Caco-2 (cell line): ENCODE data around the gene FOXN3. TPM values are rescaled to one million over a fixed set of nuclear protein-coding genes. Genes with fewer than 3 reads are reported as not detected.

ENCODE experiments used
- BruUV-seq: library from RNA; stranded (reverse); fragments of 400-500 nt; replicated peaks from 2 replicates; lab custom pipeline; 2021; lab: Mats Ljungman, UMichigan
- CTCF ChIA-PET: fragments of 300-600 bp; sonication (Branson Sonifier 250); formaldehyde crosslinking; loops from one replicate; lab custom pipeline; 2022; ENCODE audit warnings: antibody characterized with exemption; lab: Charles Lee
- POLR2A ChIA-PET: fragments of 300-600 bp; sonication (Branson Sonifier 250); formaldehyde crosslinking; loops from one replicate; lab custom pipeline; 2022; ENCODE audit warnings: antibody characterized with exemption; lab: Charles Lee
- DNase-seq, 2 experiments: peaks; one replicate each; pipeline versions ENCODE4 v3.0.0 to v3.0.0-alpha.2; 2020 to 2022
- H3K27me3 ChIP-seq: replicated peaks from 2 replicates; pipeline ENCODE4 v1.6.0; 2011; ENCODE audit warnings: low read length; ENCODE audit not compliant: control insufficient read depth, insufficient read depth
- H3K36me3 ChIP-seq: 2 replicates; pipeline ENCODE4 v1.5.1; 2011; ENCODE audit warnings: low read length; ENCODE audit not compliant: control insufficient read depth, insufficient read depth
- H3K4me1 ChIP-seq: fragments of 250-450 bp; sonication (Bioruptor Pico); 2 replicates; pipeline ENCODE4 v1.5.1; 2020; ENCODE audit warnings: mild to moderate bottlenecking
- H3K4me3 ChIP-seq: 2 replicates; pipeline ENCODE4 v1.5.1; 2011; ENCODE audit warnings: low read depth, mild to moderate bottlenecking, control low read depth, low read length
- H3K9me3 ChIP-seq: fragments of 250-450 bp; sonication (Bioruptor Pico); 2 replicates; pipeline ENCODE4 v1.5.1; 2020; ENCODE audit warnings: mild to moderate bottlenecking, moderate library complexity
- H3K27ac Mint-ChIP-seq: one replicate; pipeline ENCODE4 v1.8.0; 2022; ENCODE audit warnings: mixed read lengths; ENCODE audit not compliant: unreplicated experiment
- H3K27me3 Mint-ChIP-seq: one replicate; pipeline ENCODE4 v1.8.0; 2022; ENCODE audit warnings: mixed read lengths; ENCODE audit not compliant: insufficient read depth, unreplicated experiment
- H3K36me3 Mint-ChIP-seq: one replicate; pipeline ENCODE4 v1.8.0; 2022; ENCODE audit warnings: mild to moderate bottlenecking, mixed read lengths; ENCODE audit not compliant: insufficient read depth, unreplicated experiment
- H3K4me1 Mint-ChIP-seq: one replicate; pipeline ENCODE4 v1.8.0; 2022; ENCODE audit warnings: low read depth, mixed read lengths; ENCODE audit not compliant: unreplicated experiment
- H3K4me3 Mint-ChIP-seq: one replicate; pipeline ENCODE4 v1.8.0; 2022; ENCODE audit warnings: mild to moderate bottlenecking, moderate library complexity, mixed read lengths; ENCODE audit not compliant: unreplicated experiment
- H3K9me3 Mint-ChIP-seq: one replicate; pipeline ENCODE4 v1.8.0; 2022; ENCODE audit warnings: mixed read lengths; ENCODE audit not compliant: unreplicated experiment
- CTCF ChIP-seq, 2 experiments: fragments of 200-600 bp in 1 of 2; IDR thresholded peaks; 1 replicate in 1 of 2; 2 replicates in 1 of 2; pipeline versions ENCODE4 v1.5.1 to v1.8.0; 2011 to 2022; ENCODE audit warnings: antibody characterized with exemption in 1 of 2, control low read depth in 1 of 2, inconsistent platforms in 1 of 2, low read depth in 1 of 2, low read length in 1 of 2, mild to moderate bottlenecking in 1 of 2, moderate library complexity in 1 of 2; ENCODE audit not compliant: insufficient read depth in 1 of 2, severe bottlenecking in 1 of 2, unreplicated experiment in 1 of 2
- intact Hi-C: fragments of 100-400 bp; cut with micrococcal nuclease; formaldehyde crosslinking; loops from one replicate; pipeline ENCODE4 v1.10.0; 2022; ENCODE audit not compliant: unreplicated experiment
- total RNA-seq: library from RNA; stranded (reverse); gene quantifications from 2 replicates; pipeline ENCODE4 v1.2.3, GENCODE V29; 2022

FOXN3 gene
- total RNA-seq, 1 experiment from 2014 or later = 20.6 TPM

- Mint-ChIP-seq H3K27ac (no peak overlapping the region), H3K36me3 (no peaks in the 10 kb centered on the region), H3K27me3 (peaks cover 2% of the 10 kb centered on the region), H3K4me3 (no peak overlapping the region), H3K9me3 (no peaks in the 10 kb centered on the region), H3K4me1 (no peaks in the 10 kb centered on the region)
- Histone ChIP-seq H3K9me3 (no peaks in the 10 kb centered on the region), H3K4me3 (no peak overlapping the region), H3K36me3 (no peaks in the 10 kb centered on the region), H3K27me3 (no peaks in the 10 kb centered on the region), H3K4me1 (no peaks in the 10 kb centered on the region)
- CTCF ChIA-PET = no interaction called here
- no peak for TF ChIP-seq CTCF (IDR thresholded peaks at IDR 0.05; ENCODE audit: insufficient read depth in 1 of 2, low read depth in 1 of 2, low read length in 1 of 2, severe bottlenecking in 1 of 2, unreplicated experiment in 1 of 2)
- no TSS peak for BruUV-seq
- intact Hi-C loops = no loop called here
- POLR2A ChIA-PET = no interaction called here
- DNase-seq = no peak
These were observed 290.6 kb downstream of the FOXN3 start for GRCh38 chr14:89126461-89126860.

- no peak for DNase-seq
- Mint-ChIP-seq H3K4me1 (no peaks in the 10 kb centered on the region), H3K27me3 (peaks cover 2% of the 10 kb centered on the region), H3K9me3 (no peaks in the 10 kb centered on the region), H3K36me3 (no peaks in the 10 kb centered on the region), H3K27ac (no peak overlapping the region), H3K4me3 (no peak overlapping the region)
- Histone ChIP-seq H3K9me3 (no peaks in the 10 kb centered on the region), H3K27me3 (no peaks in the 10 kb centered on the region), H3K4me1 (no peaks in the 10 kb centered on the region), H3K36me3 (no peaks in the 10 kb centered on the region), H3K4me3 (no peak overlapping the region)
- CTCF ChIA-PET = no interaction called here
- POLR2A ChIA-PET = no interaction called here
- BruUV-seq = no TSS peak
- no peak for TF ChIP-seq CTCF (IDR thresholded peaks at IDR 0.05; ENCODE audit: insufficient read depth in 1 of 2, low read depth in 1 of 2, low read length in 1 of 2, severe bottlenecking in 1 of 2, unreplicated experiment in 1 of 2)
- intact Hi-C loops = no loop called here
These were observed 291.8 kb downstream of the FOXN3 start for GRCh38 chr14:89125216-89125615.

DNA sequence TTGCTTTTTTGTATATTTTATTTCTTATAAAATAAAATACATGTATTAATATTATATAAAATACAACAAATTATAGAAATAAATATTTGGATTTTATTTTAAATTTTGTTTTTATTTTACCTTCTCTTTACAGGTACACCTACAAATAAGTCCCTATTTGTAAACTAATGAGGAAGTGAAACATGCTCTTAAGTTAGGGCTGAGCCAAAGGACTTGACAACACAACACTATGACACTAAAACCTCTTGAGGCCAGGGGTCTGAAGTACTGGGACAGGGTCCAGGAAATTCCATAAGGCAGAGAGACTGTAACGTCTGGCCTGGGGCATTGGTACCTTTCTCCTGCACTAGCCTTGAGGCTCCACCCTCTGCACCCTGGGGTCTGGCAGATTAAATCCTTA, 293.2 kb downstream of the FOXN3 start:
- TF ChIP-seq CTCF (IDR thresholded peaks at IDR 0.05; ENCODE audit: insufficient read depth in 1 of 2, low read depth in 1 of 2, low read length in 1 of 2, severe bottlenecking in 1 of 2, unreplicated experiment in 1 of 2) = no peak
- CTCF ChIA-PET = no interaction called here
- intact Hi-C loops = no loop called here
- DNase-seq = no peak
- peaks cover 2% of the 10 kb centered on the region for H3K27me3 Mint-ChIP-seq
- Histone ChIP-seq H3K4me1 (no peaks in the 10 kb centered on the region), H3K9me3 (no peaks in the 10 kb centered on the region), H3K27me3 (no peaks in the 10 kb centered on the region), H3K36me3 (no peaks in the 10 kb centered on the region), H3K4me3 (no peak overlapping the region)
- H3K4me3 Mint-ChIP-seq = no peak overlapping the region
- no peaks in the 10 kb centered on the region for H3K9me3 Mint-ChIP-seq
- H3K4me1 Mint-ChIP-seq = no peaks in the 10 kb centered on the region
- no peaks in the 10 kb centered on the region for H3K36me3 Mint-ChIP-seq
- no peak overlapping the region for H3K27ac Mint-ChIP-seq
- BruUV-seq = no TSS peak
- POLR2A ChIA-PET = no interaction called here
